Mesothelial cell of epicardium (in vitro differentiated cells): Measurements from ENCODE around the gene IQGAP2. TPM values are rescaled to one million over a fixed set of nuclear protein-coding genes. Genes with fewer than 3 reads are reported as not detected.

Source experiments
- DNase-seq, 2 experiments: peaks; one replicate each; pipeline ENCODE4 v3.0.0; 2021; ENCODE audit warnings: low spot score in 2 of 2; ENCODE audit not compliant: unreplicated experiment in 2 of 2
- H3K27ac Mint-ChIP-seq: 2 replicates; pipeline ENCODE4 v1.8.0; 2021; ENCODE audit warnings: mixed read lengths
- H3K27me3 Mint-ChIP-seq: 2 replicates; pipeline ENCODE4 v1.8.0; 2021; ENCODE audit warnings: low read depth, mixed read lengths
- H3K36me3 Mint-ChIP-seq: 2 replicates; pipeline ENCODE4 v1.8.0; 2021; ENCODE audit warnings: mixed read lengths
- H3K4me1 Mint-ChIP-seq: 2 replicates; pipeline ENCODE4 v1.8.0; 2021; ENCODE audit warnings: mixed read lengths
- H3K4me3 Mint-ChIP-seq: 2 replicates; pipeline ENCODE4 v1.8.0; 2021; ENCODE audit warnings: mild to moderate bottlenecking, moderate library complexity, mixed read lengths
- H3K9me3 Mint-ChIP-seq: 2 replicates; pipeline ENCODE4 v1.8.0; 2021; ENCODE audit warnings: mixed read lengths
- CTCF ChIP-seq: fragments of 200-600 bp; sonication (generic); IDR thresholded peaks from one replicate; pipeline ENCODE4 v1.5.0; 2021; ENCODE audit warnings: antibody characterized with exemption; ENCODE audit not compliant: unreplicated experiment
- total RNA-seq: library from RNA; stranded (reverse); gene quantifications from 3 replicates; pipeline ENCODE4 v1.2.1, GENCODE V29; 2021

IQGAP2 gene
- total RNA-seq, 1 donor from 2014 or later, result 13.9 TPM

GRCh38 chr5:76682387-76682786, 279.3 kb downstream of the IQGAP2 start:
- Mint-ChIP-seq H3K4me1 (peaks cover 16% of the 10 kb centered on the region), H3K36me3 (peaks cover 11% of the 10 kb centered on the region), H3K9me3 (peaks cover 6% of the 10 kb centered on the region), H3K27ac (no peak overlapping the region), H3K27me3 (no peaks in the 10 kb centered on the region), H3K4me3 (no peak overlapping the region)
- no peak for DNase-seq
- TF ChIP-seq CTCF, result no peak

GRCh38 chr5:76683816-76684731, 281.0 kb downstream of the IQGAP2 start:
- Mint-ChIP-seq H3K4me3 (no peak overlapping the region), H3K4me1 (peaks cover 16% of the 10 kb centered on the region), H3K36me3 (peaks cover 13% of the 10 kb centered on the region), H3K9me3 (peaks cover 6% of the 10 kb centered on the region), H3K27ac (no peak overlapping the region), H3K27me3 (no peaks in the 10 kb centered on the region)
- no peak for DNase-seq
- TF ChIP-seq CTCF, result no peak

GRCh38 chr5:76684756-76685519, 281.9 kb downstream of the IQGAP2 start:
- no peak for TF ChIP-seq CTCF
- no peak overlapping the region for H3K27ac Mint-ChIP-seq
- no peak overlapping the region for H3K4me3 Mint-ChIP-seq
- H3K36me3 Mint-ChIP-seq, result peaks cover 13% of the 10 kb centered on the region
- H3K27me3 Mint-ChIP-seq, result no peaks in the 10 kb centered on the region
- H3K4me1 Mint-ChIP-seq, result peaks cover 15% of the 10 kb centered on the region
- DNase-seq, result no peak
- H3K9me3 Mint-ChIP-seq, result peaks cover 6% of the 10 kb centered on the region

GRCh38 chr5:76685704-76686103, 282.6 kb downstream of the IQGAP2 start:
- DNase-seq, result no peak
- Mint-ChIP-seq H3K27ac (no peak overlapping the region), H3K36me3 (peaks cover 13% of the 10 kb centered on the region), H3K4me3 (no peak overlapping the region), H3K9me3 (peaks cover 6% of the 10 kb centered on the region), H3K27me3 (no peaks in the 10 kb centered on the region), H3K4me1 (peaks cover 20% of the 10 kb centered on the region)
- no peak for TF ChIP-seq CTCF

GRCh38 chr5:76688212-76688611, 285.1 kb downstream of the IQGAP2 start:
- peaks cover 13% of the 10 kb centered on the region for H3K36me3 Mint-ChIP-seq
- peaks cover 39% of the 10 kb centered on the region for H3K4me1 Mint-ChIP-seq
- H3K27ac Mint-ChIP-seq, result no peak overlapping the region
- no peak for DNase-seq
- peaks cover 6% of the 10 kb centered on the region for H3K9me3 Mint-ChIP-seq
- H3K4me3 Mint-ChIP-seq, result no peak overlapping the region
- TF ChIP-seq CTCF, result no peak
- H3K27me3 Mint-ChIP-seq, result no peaks in the 10 kb centered on the region
